GM23248 (cell line): ENCODE measurements around the gene H6PD.

Experiments
- EZH2 ChIP-seq: fragments of 200-600 bp; sonication (generic); IDR thresholded peaks from 2 replicates; pipeline ENCODE4 v1.6.1; 2018; ENCODE audit warnings: antibody characterized with exemption, mild to moderate bottlenecking; ENCODE audit not compliant: insufficient read depth, poor library complexity, severe bottlenecking
- EZH2phosphoT487 ChIP-seq: fragments of 200-600 bp; sonication (generic); IDR thresholded peaks from 2 replicates; pipeline ENCODE4 v1.6.1; 2018; ENCODE audit warnings: antibody characterized with exemption, moderate library complexity, mild to moderate bottlenecking, low read depth; ENCODE audit not compliant: insufficient read depth

- TF ChIP-seq EZH2phosphoT487 (no peak), EZH2 (no peak)
These were observed 49.5 kb downstream of the H6PD start for GRCh38 chr1:9284061-9284460.
